Common myeloid progenitor, CD34-positive (primary cell): ENCODE measurements around the gene TMSB15A.
"Not testable (repeated sequence)": the region's sequence is repeated elsewhere in the genome, so short reads cannot be mapped to it uniquely, and the experiment has no call there.

Source experiments
- CTCF ChIA-PET: fragments of 350-600 bp; sonication (Branson Sonifier 250); formaldehyde crosslinking; loops from one replicate; lab custom pipeline; 2021; ENCODE audit warnings: antibody characterized with exemption; lab: Charles Lee
- POLR2A ChIA-PET: fragments of 350-600 bp; sonication (Branson Sonifier 250); formaldehyde crosslinking; loops from one replicate; lab custom pipeline; 2021; ENCODE audit warnings: antibody characterized with exemption; lab: Charles Lee
- DNase-seq, 3 donors: peaks; one replicate each; pipeline versions ENCODE4 v3.0.0 to v3.0.0-alpha.2; 2013
- H3K27ac ChIP-seq, 2 experiments: 1 replicate in 1 of 2; 2 replicates in 1 of 2; pipeline ENCODE4 v1.7.0; 2013; ENCODE audit warnings: inconsistent platforms in 2 of 2, low read length in 2 of 2, mild to moderate bottlenecking in 2 of 2, low read depth in 1 of 2, moderate library complexity in 1 of 2; ENCODE audit not compliant: severe bottlenecking in 2 of 2, insufficient read depth in 1 of 2, poor library complexity in 1 of 2
- H3K27me3 ChIP-seq, 5 experiments: replicated peaks in 2 of 5; 1 replicate in 3 of 5; 2 replicates in 2 of 5; pipeline versions ENCODE4 v1.6.1 to v1.7.0; 2013; ENCODE audit warnings: low read length in 4 of 5, mild to moderate bottlenecking in 2 of 5, moderate library complexity in 2 of 5, inconsistent platforms in 1 of 5; ENCODE audit not compliant: insufficient read depth in 5 of 5, control insufficient read depth in 4 of 5
- H3K36me3 ChIP-seq, 4 experiments: 1 replicate in 2 of 4; 2 replicates in 2 of 4; pipeline versions ENCODE4 v1.6.1 to v1.7.0; 2013; ENCODE audit warnings: low read length in 3 of 4, control low read depth in 1 of 4, mild to moderate bottlenecking in 1 of 4; ENCODE audit not compliant: control insufficient read depth in 4 of 4, insufficient read depth in 4 of 4
- H3K4me1 ChIP-seq, 4 experiments: 1 replicate in 3 of 4; 2 replicates in 1 of 4; pipeline versions ENCODE4 v1.6.1 to v1.7.1; 2013; ENCODE audit warnings: low read length in 3 of 4, mild to moderate bottlenecking in 3 of 4, control low read depth in 1 of 4, inconsistent platforms in 1 of 4, moderate library complexity in 1 of 4; ENCODE audit not compliant: control insufficient read depth in 4 of 4, insufficient read depth in 4 of 4; ENCODE audit errors: control extremely low read depth in 1 of 4
- H3K4me3 ChIP-seq, 7 experiments: 1 replicate in 4 of 7; 2 replicates in 3 of 7; pipeline versions ENCODE4 v1.5.1 to v1.7.0; 2013; ENCODE audit warnings: mild to moderate bottlenecking in 7 of 7, low read length in 6 of 7, moderate library complexity in 6 of 7, inconsistent platforms in 2 of 7, low read depth in 2 of 7, control low read depth in 1 of 7; ENCODE audit not compliant: insufficient read depth in 4 of 7, control insufficient read depth in 1 of 7; ENCODE audit errors: extremely low read depth in 1 of 7
- H3K9me3 ChIP-seq, 5 experiments: 1 replicate in 4 of 5; 2 replicates in 1 of 5; pipeline versions ENCODE4 v1.6.1 to v1.7.1; 2013; ENCODE audit warnings: low read length in 4 of 5, mild to moderate bottlenecking in 2 of 5, inconsistent platforms in 1 of 5, low read depth in 1 of 5, moderate library complexity in 1 of 5; ENCODE audit not compliant: control insufficient read depth in 4 of 5, insufficient read depth in 2 of 5; ENCODE audit errors: control extremely low read depth in 1 of 5
- WGBS: methylation state at CpG from one replicate; pipeline ENCODE4 v1.1.5; 2013; ENCODE audit not compliant: insufficient coverage; 5-methylcytosine and 5-hydroxymethylcytosine counted together

The TMSB15A gene

GRCh38 chrX:102535958-102536357 is 19.4 kb upstream of the TMSB15A start:
- Histone ChIP-seq H3K36me3 (no peaks in the 10 kb centered on the region), H3K9me3 (no peaks in the 10 kb centered on the region), H3K27ac (no peak overlapping the region), H3K27me3 (peaks cover 0 to 6% (median 0%) of the 10 kb centered on the region in 5 experiments), H3K4me1 (no peaks in the 10 kb centered on the region), H3K4me3 (no peak overlapping the region)
- CTCF ChIA-PET: no interaction called here
- WGBS: no CpG with 5 or more reads among the region's 2 CpGs
- DNase-seq: no peak
- POLR2A ChIA-PET: no interaction called here

DNA sequence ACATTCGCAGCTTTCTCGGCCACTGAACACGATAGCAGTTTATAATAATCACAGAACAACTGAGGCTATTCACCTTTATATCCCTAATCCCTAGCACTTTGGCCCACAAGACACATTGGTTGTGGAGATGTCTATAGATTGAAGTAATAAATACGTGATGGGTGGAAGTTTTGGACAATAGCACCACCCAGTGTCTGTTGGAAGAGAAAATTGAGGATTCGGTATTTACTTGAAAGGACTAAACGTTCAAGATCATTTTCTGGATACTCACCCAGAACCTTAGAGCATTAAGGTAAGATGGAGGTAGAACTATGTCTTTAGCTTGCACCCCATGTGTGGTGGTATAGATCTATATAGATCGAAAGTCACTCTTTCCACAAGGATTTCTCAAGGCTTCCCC is 787 bp upstream of the TMSB15A start:
- ChIA-PET POLR2A (no interaction called here), CTCF (interaction anchor here (1.0 kb wide), 1 partner anchor 15 kb away, joined by 3 read pairs; no protein-coding TSS in a partner anchor)
- H3K4me1 ChIP-seq: peaks cover 0 to 12% (median 5%) of the 10 kb centered on the region in 4 experiments
- H3K27me3 ChIP-seq: peaks cover 0 to 20% (median 8%) of the 10 kb centered on the region in 5 experiments
- H3K4me3 ChIP-seq: no peak overlapping the region
- H3K36me3 ChIP-seq: no peaks in the 10 kb centered on the region
- H3K9me3 ChIP-seq: no peaks in the 10 kb centered on the region
- DNase-seq: peak; percentile 14 to 42 (median 36)
- H3K27ac ChIP-seq: no peak overlapping the region
- no CpG with 5 or more reads among the region's 7 CpGs for WGBS

GRCh38 chrX:102514536-102514935 is 2.0 kb downstream of the TMSB15A start:
- CTCF ChIA-PET: no interaction called here
- Histone ChIP-seq H3K27me3 (peaks cover 0 to 20% (median 8%) of the 10 kb centered on the region in 5 experiments), H3K36me3 (no peaks in the 10 kb centered on the region), H3K4me3 (no peak overlapping the region), H3K9me3 (no peaks in the 10 kb centered on the region), H3K27ac (no peak overlapping the region), H3K4me1 (peaks cover 0 to 12% (median 5%) of the 10 kb centered on the region in 4 experiments)
- DNase-seq: no peak
- POLR2A ChIA-PET: no interaction called here
- 86% methylated on average over 1 of the region's 1 CpG for WGBS

- Histone ChIP-seq H3K9me3 (peaks cover 0 to 3% (median 0%) of the 10 kb centered on the region in 5 experiments), H3K27me3 (no peaks in the 10 kb centered on the region), H3K27ac (no peak overlapping the region), H3K36me3 (no peaks in the 10 kb centered on the region), H3K4me1 (no peaks in the 10 kb centered on the region), H3K4me3 (no peak overlapping the region)
- ChIA-PET POLR2A (no interaction called here), CTCF (no interaction called here)
- DNase-seq: no peak
- 80% methylated on average over 1 of the region's 2 CpGs for WGBS
Observed at GRCh38 chrX:102498732-102499131, 17.8 kb downstream of the TMSB15A start.

- CTCF ChIA-PET: no interaction called here
- POLR2A ChIA-PET: no interaction called here
- no peaks in the 10 kb centered on the region for H3K27me3 ChIP-seq
Observed at GRCh38 chrX:102491766-102492165, 24.8 kb downstream of the TMSB15A start.

DNA sequence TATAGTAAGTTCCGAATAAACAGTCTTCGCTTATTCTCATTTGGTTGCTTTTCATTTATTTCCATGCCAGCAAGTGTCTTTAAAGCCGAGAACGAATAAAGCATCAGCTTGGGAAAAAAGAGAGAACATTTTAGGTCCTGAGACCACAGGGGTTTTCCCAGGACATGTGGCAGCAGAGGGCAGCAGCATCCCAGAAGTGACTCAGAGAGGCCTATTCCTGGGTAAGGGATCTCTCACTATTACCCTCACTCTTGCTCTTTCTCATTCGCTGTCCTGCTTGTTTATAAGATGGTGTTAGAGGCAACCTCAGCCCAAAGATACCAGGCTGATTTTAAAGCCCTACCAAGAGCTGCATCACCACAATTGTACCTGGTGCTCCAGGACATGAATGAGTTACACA is 37.8 kb downstream of the TMSB15A start:
- H3K27ac ChIP-seq, DNase-seq, H3K9me3 ChIP-seq, POLR2A ChIA-PET, CTCF ChIA-PET, H3K27me3 ChIP-seq, H3K4me1 ChIP-seq, H3K36me3 ChIP-seq, H3K4me3 ChIP-seq: not testable (repeated sequence)
- no CpG with 5 or more reads among the region's 5 CpGs for WGBS

More at GRCh38 chrX:102491766-102492165, 24.8 kb downstream of the TMSB15A start:
- H3K36me3 ChIP-seq: no peaks in the 10 kb centered on the region
- H3K4me1 ChIP-seq: no peaks in the 10 kb centered on the region
- H3K27ac ChIP-seq: no peak overlapping the region
- DNase-seq: no peak
- H3K4me3 ChIP-seq: no peak overlapping the region
- no peaks in the 10 kb centered on the region for H3K9me3 ChIP-seq

- H3K4me3 ChIP-seq, H3K36me3 ChIP-seq, H3K4me1 ChIP-seq, H3K27me3 ChIP-seq, CTCF ChIA-PET, DNase-seq, H3K9me3 ChIP-seq, H3K27ac ChIP-seq, POLR2A ChIA-PET: not testable (repeated sequence)
- no CpG with 5 or more reads among the region's 17 CpGs for WGBS
Observed at GRCh38 chrX:102471762-102472220, 44.7 kb downstream of the TMSB15A start, which contains the start of gene TCP11X2. TSS of gene TCP11X2 (minus strand) at chrX:102471812.
